HUES48 (cell line): Measurements from ENCODE around the gene RPS19.

Source experiments
- H3K27ac ChIP-seq: one replicate; pipeline ENCODE4 v1.7.0; 2013; ENCODE audit warnings: low read depth, low read length, inconsistent platforms
- H3K27me3 ChIP-seq: 2 replicates; pipeline ENCODE4 v1.6.1; 2013; ENCODE audit warnings: mild to moderate bottlenecking, low read length; ENCODE audit not compliant: control insufficient read depth, insufficient read depth
- H3K36me3 ChIP-seq: 2 replicates; pipeline ENCODE4 v1.6.1; 2013; ENCODE audit warnings: low read length; ENCODE audit not compliant: control insufficient read depth, insufficient read depth
- H3K4me1 ChIP-seq: 2 replicates; pipeline ENCODE4 v1.6.1; 2013; ENCODE audit warnings: mild to moderate bottlenecking, low read length; ENCODE audit not compliant: control insufficient read depth, insufficient read depth
- H3K4me3 ChIP-seq: 2 replicates; pipeline ENCODE4 v1.5.1; 2013; ENCODE audit warnings: mild to moderate bottlenecking, low read depth, low read length
- H3K9ac ChIP-seq: 2 replicates; pipeline ENCODE4 v1.6.1; 2013; ENCODE audit warnings: mild to moderate bottlenecking, low read depth, low read length, moderate library complexity
- H3K9me3 ChIP-seq: 2 replicates; pipeline ENCODE4 v1.6.1; 2013; ENCODE audit warnings: low read length; ENCODE audit not compliant: control insufficient read depth, insufficient read depth

RPS19 gene

GRCh38 chr19:41903193-41903953 is 43.3 kb downstream of the RPS19 start:
- Histone ChIP-seq H3K4me1 (no peaks in the 10 kb centered on the region), H3K4me3 (no peak overlapping the region), H3K27ac (no peak overlapping the region), H3K9ac (no peak overlapping the region), H3K9me3 (no peaks in the 10 kb centered on the region), H3K36me3 (peaks cover 41% of the 10 kb centered on the region), H3K27me3 (0 out of 2 replicates have a peak, but pooled peaks cover 2% of the 10 kb centered on the region)

- no peaks in the 10 kb centered on the region for H3K9me3 ChIP-seq
- peaks cover 11% of the 10 kb centered on the region; the same call in 1 of the 2 replicates for H3K27me3 ChIP-seq
- H3K9ac ChIP-seq = no peak overlapping the region
- H3K27ac ChIP-seq = no peak overlapping the region
- H3K4me1 ChIP-seq = no peaks in the 10 kb centered on the region
- H3K4me3 ChIP-seq = no peak overlapping the region
- peaks cover 37% of the 10 kb centered on the region for H3K36me3 ChIP-seq
Measured at GRCh38 chr19:41904118-41904870, 44.2 kb downstream of the RPS19 start.

- no peak overlapping the region for H3K9ac ChIP-seq
- H3K27me3 ChIP-seq = peaks cover 22% of the 10 kb centered on the region
- H3K36me3 ChIP-seq = peaks cover 32% of the 10 kb centered on the region
- no peak overlapping the region for H3K27ac ChIP-seq
- H3K4me1 ChIP-seq = no peaks in the 10 kb centered on the region
- no peak overlapping the region for H3K4me3 ChIP-seq
- H3K9me3 ChIP-seq = no peaks in the 10 kb centered on the region
Measured at GRCh38 chr19:41905273-41906002, 45.4 kb downstream of the RPS19 start.

- H3K9me3 ChIP-seq = no peaks in the 10 kb centered on the region
- H3K4me3 ChIP-seq = no peak overlapping the region
- peaks cover 31% of the 10 kb centered on the region for H3K27me3 ChIP-seq
- H3K9ac ChIP-seq = no peak overlapping the region
- no peak overlapping the region for H3K27ac ChIP-seq
- peaks cover 30% of the 10 kb centered on the region for H3K36me3 ChIP-seq
- H3K4me1 ChIP-seq = no peaks in the 10 kb centered on the region
Measured at GRCh38 chr19:41906271-41906670, 46.2 kb downstream of the RPS19 start.

DNA sequence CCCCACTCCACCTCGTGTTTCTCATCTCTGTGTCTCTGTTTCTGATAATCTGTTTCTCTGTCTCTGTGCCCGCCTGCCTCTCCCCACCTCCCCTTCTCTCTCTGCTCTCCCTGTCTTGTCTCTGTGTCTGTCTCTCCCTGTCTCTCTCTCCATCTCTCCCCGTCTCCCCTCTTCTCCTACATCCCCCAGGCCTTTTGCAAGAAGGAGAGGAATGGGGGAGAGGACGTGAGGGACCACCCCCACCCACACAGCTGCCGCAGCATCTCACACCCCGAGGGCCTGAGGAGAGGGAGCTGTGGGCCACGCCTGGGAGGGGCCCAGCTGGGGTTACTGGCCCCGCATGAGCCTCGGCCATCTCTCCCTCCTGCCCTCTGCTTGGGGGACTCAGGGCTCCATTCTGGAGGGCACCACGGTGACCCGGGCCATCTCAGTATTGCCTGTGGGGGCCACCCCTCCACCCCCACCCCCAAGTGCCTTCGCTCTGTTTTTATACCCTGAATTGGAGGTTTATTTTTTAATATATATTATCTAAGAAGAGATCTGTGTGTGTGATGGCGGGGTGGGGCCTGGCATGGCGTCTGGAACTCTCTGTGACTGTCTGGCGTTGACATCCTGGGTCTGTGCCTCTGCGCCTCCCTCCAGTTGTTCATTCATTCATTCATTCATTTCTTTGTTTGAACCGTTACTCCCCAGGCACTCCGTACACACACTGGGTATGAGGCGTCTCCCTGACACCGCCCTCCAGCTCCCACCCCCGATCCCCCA is 47.0 kb downstream of the RPS19 start:
- H3K27ac ChIP-seq = no peak overlapping the region
- H3K4me3 ChIP-seq = no peak overlapping the region
- peaks cover 26% of the 10 kb centered on the region for H3K36me3 ChIP-seq
- H3K4me1 ChIP-seq = peaks cover 1% of the 10 kb centered on the region; the same call in 1 of the 2 replicates
- H3K9me3 ChIP-seq = no peaks in the 10 kb centered on the region
- peaks cover 39% of the 10 kb centered on the region for H3K27me3 ChIP-seq
- H3K9ac ChIP-seq = no peak overlapping the region

- Histone ChIP-seq H3K27ac (no peak overlapping the region), H3K9me3 (no peaks in the 10 kb centered on the region), H3K4me3 (no peak overlapping the region), H3K27me3 (peaks cover 49% of the 10 kb centered on the region), H3K9ac (no peak overlapping the region), H3K36me3 (peaks cover 17% of the 10 kb centered on the region), H3K4me1 (peaks cover 5% of the 10 kb centered on the region; the same call in 1 of the 2 replicates)
Measured at GRCh38 chr19:41907994-41908615, 48.0 kb downstream of the RPS19 start.

GRCh38 chr19:41908724-41909464 is 48.8 kb downstream of the RPS19 start:
- peaks cover 57% of the 10 kb centered on the region for H3K27me3 ChIP-seq
- no peak overlapping the region for H3K9ac ChIP-seq
- 0 out of 2 replicates have a peak, but pooled peaks cover 11% of the 10 kb centered on the region for H3K36me3 ChIP-seq
- H3K4me1 ChIP-seq = peaks cover 5% of the 10 kb centered on the region; the same call in 1 of the 2 replicates
- no peaks in the 10 kb centered on the region for H3K9me3 ChIP-seq
- no peak overlapping the region for H3K4me3 ChIP-seq
- no peak overlapping the region for H3K27ac ChIP-seq

- no peak overlapping the region for H3K9ac ChIP-seq
- H3K4me3 ChIP-seq = no peak overlapping the region
- H3K4me1 ChIP-seq = peaks cover 5% of the 10 kb centered on the region; the same call in 1 of the 2 replicates
- no peak overlapping the region for H3K27ac ChIP-seq
- peaks cover 65% of the 10 kb centered on the region for H3K27me3 ChIP-seq
- no peaks in the 10 kb centered on the region for H3K9me3 ChIP-seq
- H3K36me3 ChIP-seq = 0 out of 2 replicates have a peak, but pooled peaks cover 11% of the 10 kb centered on the region
Measured at GRCh38 chr19:41909706-41910105, 49.7 kb downstream of the RPS19 start.

DNA sequence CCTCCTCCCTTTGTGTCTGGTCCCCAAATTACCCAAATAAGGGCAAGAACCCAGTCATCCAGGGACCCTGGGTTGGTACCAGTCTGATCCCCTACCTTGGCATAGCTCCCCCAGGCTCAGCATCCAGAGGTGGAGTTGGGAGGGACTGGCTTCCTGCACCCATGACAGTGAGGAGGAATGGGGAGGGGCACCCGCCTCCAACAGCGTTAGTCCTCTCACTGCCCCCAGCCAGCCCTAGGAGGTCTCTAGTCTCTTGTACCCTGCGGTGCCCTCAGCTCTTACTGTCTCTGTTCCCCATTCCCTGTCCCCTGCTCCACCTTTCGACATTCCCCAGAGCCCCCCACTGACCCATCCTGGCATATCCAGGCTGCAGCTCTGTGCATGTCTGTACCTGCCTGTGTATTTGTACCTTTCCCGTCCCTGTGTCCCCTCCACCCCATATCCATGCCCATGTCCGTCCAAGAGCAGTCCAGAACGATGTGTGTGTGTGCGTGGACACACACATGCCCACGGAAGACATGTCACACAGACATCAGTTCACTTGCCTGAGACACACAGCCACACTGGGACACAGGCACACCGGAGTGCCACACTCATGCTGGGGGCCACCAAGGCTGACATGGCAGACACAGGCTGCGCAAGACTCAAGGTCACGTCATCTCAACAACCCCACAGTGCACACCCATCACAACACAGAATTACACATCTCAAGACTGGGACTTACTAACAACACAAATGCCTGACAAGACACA is 50.4 kb downstream of the RPS19 start:
- H3K9ac ChIP-seq = no peak overlapping the region
- no peak overlapping the region for H3K27ac ChIP-seq
- no peak overlapping the region for H3K4me3 ChIP-seq
- H3K9me3 ChIP-seq = no peaks in the 10 kb centered on the region
- peaks cover 72% of the 10 kb centered on the region for H3K27me3 ChIP-seq
- 0 out of 2 replicates have a peak, but pooled peaks cover 7% of the 10 kb centered on the region for H3K36me3 ChIP-seq
- H3K4me1 ChIP-seq = peaks cover 5% of the 10 kb centered on the region; the same call in 1 of the 2 replicates
